ENCODE data around the gene PLXDC2.
"Not testable (repeated sequence)": the region's sequence is repeated elsewhere in the genome, so short reads cannot be mapped to it uniquely, and the experiment has no call there.

PLXDC2 gene

GRCh38 chr10:19987931-19988330 lies 171.7 kb downstream of the PLXDC2 start:
- ATAC-seq = no peak

GRCh38 chr10:19993714-19994315 lies 177.6 kb downstream of the PLXDC2 start:
- ATAC-seq = no peak

- ATAC-seq = no peak
These were observed 182.2 kb downstream of the PLXDC2 start for GRCh38 chr10:19998482-19998881.

- no peak for ATAC-seq
These were observed 183.2 kb downstream of the PLXDC2 start for GRCh38 chr10:19999431-19999830.

GRCh38 chr10:20002026-20002425 lies 185.8 kb downstream of the PLXDC2 start:
- ATAC-seq = not testable (repeated sequence)

GRCh38 chr10:20002657-20003056 lies 186.4 kb downstream of the PLXDC2 start:
- ATAC-seq = no peak

- no peak for ATAC-seq
These were observed 187.9 kb downstream of the PLXDC2 start for GRCh38 chr10:20004087-20004523.

- ATAC-seq = no peak
These were observed 189.4 kb downstream of the PLXDC2 start for GRCh38 chr10:20005638-20006037.

- no peak for ATAC-seq
These were observed 190.1 kb downstream of the PLXDC2 start for GRCh38 chr10:20006169-20006870.

- no peak for ATAC-seq
These were observed 191.2 kb downstream of the PLXDC2 start for GRCh38 chr10:20007426-20007825.

- no peak for ATAC-seq
These were observed 197.9 kb downstream of the PLXDC2 start for GRCh38 chr10:20013991-20014750.

GRCh38 chr10:20017961-20018360 lies 201.7 kb downstream of the PLXDC2 start:
- ATAC-seq = no peak

GRCh38 chr10:20020677-20021076 lies 204.4 kb downstream of the PLXDC2 start:
- no peak for ATAC-seq

- no peak for ATAC-seq
These were observed 213.3 kb downstream of the PLXDC2 start for GRCh38 chr10:20029523-20029922.

- ATAC-seq = no peak
These were observed 217.2 kb downstream of the PLXDC2 start for GRCh38 chr10:20033476-20033875.

GRCh38 chr10:20034732-20035131 lies 218.5 kb downstream of the PLXDC2 start:
- ATAC-seq = no peak

- no peak for ATAC-seq
These were observed 223.8 kb downstream of the PLXDC2 start for GRCh38 chr10:20040012-20040411.

- ATAC-seq = no peak
These were observed 225.7 kb downstream of the PLXDC2 start for GRCh38 chr10:20041931-20042330.

- not testable (repeated sequence) for ATAC-seq
These were observed 228.9 kb downstream of the PLXDC2 start for GRCh38 chr10:20045100-20045499.

GRCh38 chr10:20048161-20048560 lies 231.9 kb downstream of the PLXDC2 start:
- no peak for ATAC-seq

- ATAC-seq = no peak
These were observed 241.9 kb downstream of the PLXDC2 start for GRCh38 chr10:20058135-20058534.

- ATAC-seq = no peak
These were observed 243.0 kb downstream of the PLXDC2 start for GRCh38 chr10:20059084-20059835.

- no peak for ATAC-seq
These were observed 249.6 kb downstream of the PLXDC2 start for GRCh38 chr10:20065814-20066213.
